Progenitor cell of endocrine pancreas (in vitro differentiated cells): ENCODE data around the gene PAOX. TPM values are rescaled to one million over a fixed set of nuclear protein-coding genes. Genes with fewer than 3 reads are reported as not detected.
"Not testable (repeated sequence)": the region's sequence is repeated elsewhere in the genome, so short reads cannot be mapped to it uniquely, and the experiment has no call there.

Experiments used
- DNase-seq: peaks from one replicate; pipeline ENCODE4 v3.0.0; 2021; ENCODE audit warnings: low spot score; ENCODE audit not compliant: unreplicated experiment
- H3K27ac Mint-ChIP-seq: 2 replicates; pipeline ENCODE4 v1.8.0; 2021; ENCODE audit warnings: mild to moderate bottlenecking, moderate library complexity, mixed read lengths
- H3K27me3 Mint-ChIP-seq: 2 replicates; pipeline ENCODE4 v1.8.0; 2021; ENCODE audit warnings: mixed read lengths
- H3K36me3 Mint-ChIP-seq: 2 replicates; pipeline ENCODE4 v1.8.0; 2022; ENCODE audit warnings: mixed read lengths; ENCODE audit not compliant: insufficient read depth
- H3K4me1 Mint-ChIP-seq: 2 replicates; pipeline ENCODE4 v1.8.0; 2021; ENCODE audit warnings: low read depth, mixed read lengths
- H3K4me3 Mint-ChIP-seq: 2 replicates; pipeline ENCODE4 v1.8.0; 2021; ENCODE audit warnings: low read depth, mild to moderate bottlenecking, moderate library complexity, mixed read lengths
- H3K9me3 Mint-ChIP-seq: 2 replicates; pipeline ENCODE4 v1.8.0; 2021; ENCODE audit warnings: low read depth, mixed read lengths
- total RNA-seq: library from RNA; stranded (reverse); gene quantifications from 2 replicates; pipeline ENCODE4 v1.2.1, GENCODE V29; 2021
- TF ChIP-seq, protein P1 (sequence below): fragments of 200-600 bp; sonication (generic); IDR thresholded peaks from one replicate; pipeline ENCODE4 v1.5.0; 2021; ENCODE audit warnings: antibody characterized with exemption, mild to moderate bottlenecking; ENCODE audit not compliant: unreplicated experiment

The PAOX gene
- total RNA-seq, 1 donor from 2014 or later: 11.9 TPM

- no peak overlapping the region for H3K4me3 Mint-ChIP-seq
- TF ChIP-seq, protein P1, sequence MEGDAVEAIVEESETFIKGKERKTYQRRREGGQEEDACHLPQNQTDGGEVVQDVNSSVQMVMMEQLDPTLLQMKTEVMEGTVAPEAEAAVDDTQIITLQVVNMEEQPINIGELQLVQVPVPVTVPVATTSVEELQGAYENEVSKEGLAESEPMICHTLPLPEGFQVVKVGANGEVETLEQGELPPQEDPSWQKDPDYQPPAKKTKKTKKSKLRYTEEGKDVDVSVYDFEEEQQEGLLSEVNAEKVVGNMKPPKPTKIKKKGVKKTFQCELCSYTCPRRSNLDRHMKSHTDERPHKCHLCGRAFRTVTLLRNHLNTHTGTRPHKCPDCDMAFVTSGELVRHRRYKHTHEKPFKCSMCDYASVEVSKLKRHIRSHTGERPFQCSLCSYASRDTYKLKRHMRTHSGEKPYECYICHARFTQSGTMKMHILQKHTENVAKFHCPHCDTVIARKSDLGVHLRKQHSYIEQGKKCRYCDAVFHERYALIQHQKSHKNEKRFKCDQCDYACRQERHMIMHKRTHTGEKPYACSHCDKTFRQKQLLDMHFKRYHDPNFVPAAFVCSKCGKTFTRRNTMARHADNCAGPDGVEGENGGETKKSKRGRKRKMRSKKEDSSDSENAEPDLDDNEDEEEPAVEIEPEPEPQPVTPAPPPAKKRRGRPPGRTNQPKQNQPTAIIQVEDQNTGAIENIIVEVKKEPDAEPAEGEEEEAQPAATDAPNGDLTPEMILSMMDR: no peak
- no peak for DNase-seq
- no peaks in the 10 kb centered on the region for H3K4me1 Mint-ChIP-seq
- no peak overlapping the region for H3K27ac Mint-ChIP-seq
- H3K27me3 Mint-ChIP-seq: no peaks in the 10 kb centered on the region
- H3K36me3 Mint-ChIP-seq: peaks cover 11% of the 10 kb centered on the region
- H3K9me3 Mint-ChIP-seq: no peaks in the 10 kb centered on the region
Observed at GRCh38 chr10:133366751-133367150, 12.3 kb upstream of the PAOX start.

DNA sequence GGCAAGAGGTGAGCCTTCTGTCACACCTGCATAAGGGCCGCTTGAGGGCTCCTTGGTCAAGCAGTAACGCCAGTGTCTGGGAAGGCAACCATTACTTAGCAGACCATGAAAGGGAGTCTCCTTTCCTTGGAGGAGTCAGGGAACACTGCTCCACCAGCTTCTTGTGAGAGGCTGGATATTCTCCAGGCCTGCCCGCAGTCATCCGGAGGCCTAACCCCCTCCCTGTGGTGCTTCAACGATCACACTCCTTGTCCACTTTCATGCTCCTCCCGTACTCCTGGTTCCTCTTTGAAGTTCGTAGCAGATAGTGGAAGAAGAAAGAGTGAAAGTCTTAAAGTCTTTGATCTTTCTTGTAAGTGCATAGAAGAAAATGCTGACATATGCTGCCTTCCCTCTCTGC, 11.6 kb upstream of the PAOX start:
- H3K27me3 Mint-ChIP-seq, H3K27ac Mint-ChIP-seq, H3K4me1 Mint-ChIP-seq, H3K4me3 Mint-ChIP-seq, DNase-seq, H3K36me3 Mint-ChIP-seq, H3K9me3 Mint-ChIP-seq: not testable (repeated sequence)

- Mint-ChIP-seq H3K9me3 (no peaks in the 10 kb centered on the region), H3K4me3 (no peak overlapping the region), H3K4me1 (peaks cover 4% of the 10 kb centered on the region), H3K27ac (peak overlapping the region; percentile 87), H3K27me3 (no peaks in the 10 kb centered on the region), H3K36me3 (peaks cover 9% of the 10 kb centered on the region)
- TF ChIP-seq, protein P1: no peak
- no peak for DNase-seq
Observed at GRCh38 chr10:133368153-133368552, 10.9 kb upstream of the PAOX start.

DNA sequence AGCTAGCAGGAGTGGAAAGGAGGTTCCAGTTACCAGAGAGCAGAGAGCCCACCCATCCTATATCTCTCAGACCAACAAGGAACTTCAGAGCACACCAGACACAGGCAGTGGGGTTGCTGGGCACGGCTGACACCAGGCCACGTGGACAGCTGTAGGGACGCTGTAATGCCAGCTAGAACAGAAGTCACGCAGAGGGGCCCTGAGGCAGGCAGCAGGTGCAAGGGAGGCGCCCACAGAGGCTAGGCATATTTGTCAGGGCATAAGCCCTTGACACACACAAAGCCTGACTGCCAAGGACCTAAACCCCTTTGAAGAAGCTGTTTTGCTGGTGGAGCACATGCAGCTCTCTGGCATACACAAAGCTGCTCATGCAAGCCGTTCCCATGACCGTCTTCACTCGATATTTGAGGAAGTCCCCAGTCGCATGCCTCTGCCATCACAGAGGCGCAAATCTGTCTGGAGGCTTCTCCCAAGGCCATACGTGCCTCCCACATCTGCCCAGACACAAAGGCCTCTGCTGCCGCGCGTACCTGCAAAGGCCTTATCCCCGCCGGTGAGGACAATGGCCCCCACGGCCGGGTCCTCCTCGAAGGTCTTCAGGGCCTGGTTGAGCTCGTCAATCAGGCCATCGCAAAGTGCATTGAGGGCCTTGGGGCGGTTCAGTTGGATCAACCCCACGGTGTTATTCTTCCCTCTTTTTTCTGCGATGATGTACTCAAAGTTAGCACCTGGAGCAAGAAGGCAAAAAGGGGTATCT, 8.9 kb upstream of the PAOX start:
- H3K27ac Mint-ChIP-seq: no peak overlapping the region
- H3K36me3 Mint-ChIP-seq: peaks cover 3% of the 10 kb centered on the region
- TF ChIP-seq, protein P1: no peak
- H3K4me3 Mint-ChIP-seq: peak overlapping the region; percentile 33
- H3K9me3 Mint-ChIP-seq: no peaks in the 10 kb centered on the region
- H3K27me3 Mint-ChIP-seq: peaks cover 12% of the 10 kb centered on the region
- no peak for DNase-seq
- H3K4me1 Mint-ChIP-seq: peaks cover 6% of the 10 kb centered on the region

GRCh38 chr10:133372507-133372906, 6.6 kb upstream of the PAOX start:
- H3K27ac Mint-ChIP-seq: no peak overlapping the region
- peaks cover 6% of the 10 kb centered on the region for H3K4me1 Mint-ChIP-seq
- no peak for DNase-seq
- peak overlapping the region; percentile 75 for H3K4me3 Mint-ChIP-seq
- H3K27me3 Mint-ChIP-seq: peaks cover 33% of the 10 kb centered on the region
- TF ChIP-seq, protein P1: no peak
- no peaks in the 10 kb centered on the region for H3K9me3 Mint-ChIP-seq
- H3K36me3 Mint-ChIP-seq: peaks cover 3% of the 10 kb centered on the region
